Raji (cell line): Measurements from ENCODE around the gene ADCY2.

ENCODE experiments used
- POLR2A ChIP-seq: IDR thresholded peaks from 2 replicates; pipeline ENCODE4 v1.6.1; 2011; ENCODE audit warnings: low read depth, low read length, control low read depth; ENCODE audit not compliant: insufficient read depth

Gene ADCY2

GRCh38 chr5:7395947-7396712 lies at the start of gene ADCY2:
ADCY2 (plus strand) TSS chr5:7396138; CDS start chr5:7396297, 159 bp downstream.
- TF ChIP-seq POLR2A: no peak

DNA sequence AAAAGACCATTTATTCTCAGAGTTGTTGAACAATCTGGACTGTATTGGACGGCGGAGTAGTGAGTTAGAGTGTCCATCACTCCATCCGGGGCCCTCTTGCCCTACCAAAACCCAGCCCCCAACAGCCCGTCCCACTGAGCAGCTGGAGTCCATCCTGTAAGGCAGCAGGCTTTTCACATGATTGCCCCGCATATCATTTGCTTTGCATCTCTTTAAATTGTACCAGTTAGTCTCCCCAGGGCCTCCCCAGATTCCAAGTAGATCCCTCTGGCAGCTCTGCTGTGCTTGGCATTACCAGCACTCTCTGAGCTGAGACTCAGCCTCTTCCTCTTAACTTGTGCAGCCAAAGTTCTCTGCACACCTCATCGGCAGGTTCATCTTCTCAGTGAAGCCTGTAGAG lies 48.6 kb upstream of the ADCY2 start:
- no peak for TF ChIP-seq POLR2A

GRCh38 chr5:7348168-7348854 lies 47.6 kb upstream of the ADCY2 start:
- TF ChIP-seq POLR2A: no peak

DNA sequence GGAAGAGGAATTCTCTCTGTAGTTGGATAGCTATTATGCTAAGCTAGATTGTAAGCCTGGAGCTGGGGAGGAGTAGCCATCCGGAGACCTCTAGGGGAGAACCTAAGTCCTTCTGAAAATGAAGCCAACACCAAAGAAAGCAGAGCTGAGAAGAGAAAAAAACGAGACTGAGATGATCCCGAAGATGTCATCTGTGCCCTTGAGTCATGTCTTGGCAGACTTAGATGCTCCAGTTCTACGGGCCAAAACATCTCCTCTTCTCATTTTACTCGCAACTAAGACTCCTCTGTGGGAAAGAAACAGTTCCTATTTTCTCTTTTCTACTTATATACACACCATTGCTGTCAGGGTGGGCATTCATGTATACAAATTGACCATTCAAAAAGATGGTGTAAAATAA lies 34.3 kb upstream of the ADCY2 start:
- no peak for TF ChIP-seq POLR2A

GRCh38 chr5:7363067-7363677 lies 32.8 kb upstream of the ADCY2 start:
- TF ChIP-seq POLR2A: no peak

DNA sequence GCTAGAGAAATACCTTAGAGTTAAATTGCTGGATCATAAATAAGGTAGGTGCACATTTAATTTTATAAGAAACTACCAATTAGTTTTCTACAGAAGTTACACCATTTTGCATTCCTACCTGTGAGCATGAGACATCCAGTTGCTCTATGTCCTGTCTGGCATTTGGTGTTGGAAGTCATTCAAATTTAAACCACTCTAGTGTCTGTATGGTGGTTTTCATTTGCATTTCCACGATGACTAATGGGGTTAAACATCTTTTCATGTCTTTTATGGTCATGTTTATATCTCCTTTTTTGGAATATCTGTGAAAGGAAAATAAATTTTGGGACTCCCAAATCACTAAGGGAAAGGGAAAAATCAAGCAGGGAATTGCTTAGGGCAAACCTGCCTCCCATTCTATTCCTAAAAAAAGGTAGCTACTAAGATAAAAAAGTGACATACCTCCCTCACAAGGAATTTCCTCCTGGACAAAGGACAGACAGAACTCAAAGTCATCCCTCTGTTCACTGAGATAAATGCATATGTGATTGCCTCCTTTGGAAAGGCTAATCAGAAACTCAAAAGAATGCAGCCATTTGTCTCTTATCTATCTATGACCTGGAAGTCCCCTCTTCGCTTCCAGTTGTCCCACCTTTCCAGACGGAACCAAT lies 31.6 kb upstream of the ADCY2 start:
- TF ChIP-seq POLR2A: no peak

DNA sequence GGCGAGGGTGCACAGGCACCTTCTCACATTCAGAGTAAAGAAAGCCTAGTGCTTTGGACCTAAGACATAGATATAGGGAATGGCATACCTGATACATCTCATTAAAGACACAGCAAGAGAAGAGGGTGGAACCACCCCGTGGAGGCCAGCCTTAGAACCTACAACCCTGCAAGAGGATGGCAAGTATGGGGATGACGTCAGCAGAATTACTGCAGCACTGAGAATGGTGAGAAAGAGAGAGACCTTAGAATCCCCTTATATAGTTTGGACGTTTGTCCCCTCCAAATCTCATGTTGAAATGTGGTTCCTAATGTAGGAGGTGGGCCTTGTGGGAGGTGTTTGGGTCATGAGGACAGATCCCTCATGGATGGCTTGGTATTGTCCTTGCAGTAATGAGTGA lies 28.2 kb upstream of the ADCY2 start:
- TF ChIP-seq POLR2A: no peak

DNA sequence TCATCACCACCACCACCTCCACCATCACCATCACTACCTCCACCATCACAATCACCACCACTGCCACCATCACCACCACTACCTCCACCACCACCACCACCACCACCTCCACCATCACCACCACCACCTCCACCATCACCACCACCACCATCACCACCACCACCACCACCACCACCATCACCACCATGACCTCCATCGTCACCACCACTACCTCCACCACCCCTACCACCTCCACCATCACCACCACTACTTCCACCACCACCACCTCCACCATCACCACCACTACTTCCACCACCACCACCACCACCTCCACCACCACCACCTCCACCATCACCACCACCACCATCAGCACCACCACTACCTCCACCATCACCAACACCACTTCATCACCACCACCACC lies 23.5 kb upstream of the ADCY2 start:
- no peak for TF ChIP-seq POLR2A

DNA sequence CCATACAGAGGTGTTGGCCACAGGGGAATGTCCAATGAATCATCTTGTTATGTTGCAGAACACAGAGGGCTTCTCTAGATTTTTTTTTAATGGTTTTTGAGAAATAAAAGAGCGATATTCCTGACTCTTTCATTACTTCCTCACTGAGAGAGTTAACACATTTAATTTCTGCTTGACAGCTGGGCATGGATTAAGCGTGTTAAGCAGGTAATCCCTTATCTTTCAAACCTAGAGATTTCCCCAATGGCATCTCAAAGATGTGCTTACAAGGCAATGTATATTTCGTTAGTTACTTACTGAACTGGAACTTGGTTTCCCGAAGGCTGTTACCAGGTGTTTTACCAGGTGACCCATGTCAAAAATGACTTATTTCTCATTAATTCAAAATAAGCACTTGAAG lies 21.8 kb upstream of the ADCY2 start:
- no peak for TF ChIP-seq POLR2A

DNA sequence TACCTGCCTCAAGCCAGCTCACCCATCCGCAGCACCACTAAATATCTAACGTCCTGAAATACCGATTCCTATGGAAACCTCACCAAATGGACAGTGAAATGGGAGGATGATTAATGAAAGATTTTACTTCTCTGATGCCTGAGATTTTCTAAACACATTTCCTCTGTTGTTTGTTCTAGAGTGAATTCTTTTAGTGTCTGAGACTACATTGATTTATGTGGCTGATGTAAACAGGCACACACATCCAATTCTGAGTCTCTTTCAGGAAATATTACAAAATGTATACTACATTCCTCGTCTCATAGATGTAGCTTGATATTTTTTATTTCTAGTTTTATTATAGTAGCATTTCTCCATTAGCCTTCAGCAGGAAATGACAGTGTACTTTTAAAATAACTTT lies 20.5 kb upstream of the ADCY2 start:
- no peak for TF ChIP-seq POLR2A

- TF ChIP-seq POLR2A: no peak
Observed at GRCh38 chr5:7376871-7377270, 19.1 kb upstream of the ADCY2 start.

DNA sequence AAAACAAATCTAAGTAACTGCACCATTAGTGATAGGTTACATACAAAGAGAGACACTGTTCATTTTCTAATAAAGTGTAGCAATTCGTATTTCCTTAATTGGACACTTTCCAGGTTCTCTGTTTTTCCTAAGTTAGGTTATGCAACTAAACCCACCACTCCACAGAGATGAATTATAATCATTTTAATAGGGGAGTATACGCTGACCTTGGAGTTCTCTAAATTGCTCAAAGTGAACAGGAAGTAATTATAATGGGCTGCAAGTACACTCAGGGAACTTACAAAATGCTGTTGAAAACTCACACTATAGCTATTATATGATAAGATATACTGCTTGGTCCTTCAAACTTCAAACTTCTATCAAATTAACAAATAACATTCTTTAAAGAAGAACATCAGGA lies 18.2 kb upstream of the ADCY2 start:
- no peak for TF ChIP-seq POLR2A

DNA sequence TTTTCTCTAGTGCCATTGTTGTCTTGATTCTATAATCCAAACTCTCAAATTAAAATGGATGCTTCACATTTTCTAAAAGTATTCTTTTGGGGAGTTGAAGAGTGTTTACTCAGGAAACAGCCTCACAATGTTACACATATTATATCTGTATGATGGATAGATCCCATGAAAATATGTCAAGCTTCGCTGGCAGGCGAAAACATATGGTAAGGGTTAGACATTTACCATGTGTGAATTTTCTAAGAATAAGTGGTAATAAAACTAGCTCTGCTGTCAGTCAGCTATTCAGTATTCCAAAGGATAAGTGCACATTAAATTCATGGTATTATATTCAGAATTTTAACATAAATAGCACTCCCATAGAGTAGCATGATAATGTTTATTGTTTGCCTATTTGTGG lies 13.3 kb upstream of the ADCY2 start:
- no peak for TF ChIP-seq POLR2A

DNA sequence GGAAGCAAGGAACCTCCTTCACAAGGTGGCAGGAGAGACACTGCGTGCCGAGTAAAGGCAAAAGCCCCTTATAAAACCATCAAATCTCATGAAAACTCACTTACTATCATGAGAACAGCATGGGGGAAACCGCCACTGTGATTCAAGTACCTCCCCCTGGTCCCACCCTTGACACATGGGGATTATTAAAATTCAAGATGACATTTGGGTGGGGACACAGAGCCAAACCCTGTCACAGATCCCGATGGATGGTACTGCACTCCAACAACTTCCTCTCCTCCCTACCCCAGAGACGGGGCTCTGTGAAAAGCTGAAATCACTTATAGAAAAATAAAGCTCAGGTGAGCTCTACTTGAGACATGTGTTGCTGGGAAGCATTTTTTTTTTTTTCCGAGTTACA lies 10.3 kb upstream of the ADCY2 start:
- no peak for TF ChIP-seq POLR2A

GRCh38 chr5:7388553-7388952 lies 7.4 kb upstream of the ADCY2 start:
- no peak for TF ChIP-seq POLR2A

- no peak for TF ChIP-seq POLR2A
Observed at GRCh38 chr5:7391215-7391614, 4.7 kb upstream of the ADCY2 start.
